Tibial nerve (tissue), 4 donors: ENCODE measurements around the gene GATA1.

Experiments used
- CTCF ChIP-seq, 5 experiments: fragments of 200-600 bp in 3 of 5; fragments of 450-650 bp in 2 of 5; sonication (generic) in 3 of 5; IDR thresholded peaks; one replicate each; pipeline ENCODE4 v1.5.1; 2016 to 2019; ENCODE audit warnings: antibody characterized with exemption in 5 of 5, mild to moderate bottlenecking in 3 of 5, moderate library complexity in 2 of 5
- EP300 ChIP-seq, 2 donors: sonication (generic); formaldehyde crosslinking; IDR thresholded peaks; one replicate each; pipeline ENCODE4 v1.6.1; 2017; ENCODE audit warnings: antibody characterized with exemption in 2 of 2, mild to moderate bottlenecking in 1 of 2
- POLR2A ChIP-seq, 2 donors: fragments of 450-650 bp; IDR thresholded peaks; one replicate each; pipeline ENCODE4 v1.6.1; 2017; ENCODE audit warnings: antibody characterized with exemption in 2 of 2, mild to moderate bottlenecking in 2 of 2, moderate library complexity in 2 of 2

GRCh38 chrX:48826135-48826875 is 39.9 kb downstream of the GATA1 start, which contains the start of gene ERAS:
- TF ChIP-seq CTCF (IDR thresholded peaks at IDR 0.05): no peak
- TF ChIP-seq POLR2A (IDR thresholded peaks at IDR 0.05): no peak
- TF ChIP-seq EP300 (IDR thresholded peaks at IDR 0.05): no peak
